ENCODE results near the gene GREM2.

The GREM2 gene

GRCh38 chr1:240579511-240579910 lies 32.4 kb downstream of the GREM2 start:
- Histone ChIP-seq H3K9ac (ENCODE audit: low read length) (no peak overlapping the region), H3K4me1 (ENCODE audit: control insufficient read depth, low read depth, low read length) (peaks cover 8% of the 10 kb centered on the region), H3K4me3 (ENCODE audit: low read length) (no peak overlapping the region), H3K9me3 (ENCODE audit: control insufficient read depth, low read depth, low read length) (no peaks in the 10 kb centered on the region), H3K27ac (ENCODE audit: low read length) (no peak overlapping the region), H3K27me3 (ENCODE audit: control insufficient read depth, insufficient read depth, low read length) (no peaks in the 10 kb centered on the region), H3K36me3 (ENCODE audit: control insufficient read depth, low read depth, low read length) (no peaks in the 10 kb centered on the region)

- Histone ChIP-seq H3K36me3 (ENCODE audit: control insufficient read depth, low read depth, low read length) (no peaks in the 10 kb centered on the region), H3K4me1 (ENCODE audit: control insufficient read depth, low read depth, low read length) (peaks cover 8% of the 10 kb centered on the region), H3K9me3 (ENCODE audit: control insufficient read depth, low read depth, low read length) (no peaks in the 10 kb centered on the region), H3K4me3 (ENCODE audit: low read length) (no peak overlapping the region), H3K27me3 (ENCODE audit: control insufficient read depth, insufficient read depth, low read length) (no peaks in the 10 kb centered on the region), H3K9ac (ENCODE audit: low read length) (no peak overlapping the region), H3K27ac (ENCODE audit: low read length) (no peak overlapping the region)
Observed at GRCh38 chr1:240577095-240577494, 34.9 kb downstream of the GREM2 start.

- no peaks in the 10 kb centered on the region for H3K9me3 ChIP-seq (ENCODE audit: control insufficient read depth, low read depth, low read length)
- H3K27me3 ChIP-seq (ENCODE audit: control insufficient read depth, insufficient read depth, low read length) = no peaks in the 10 kb centered on the region
- H3K4me1 ChIP-seq (ENCODE audit: control insufficient read depth, low read depth, low read length) = peaks cover 8% of the 10 kb centered on the region
- no peak overlapping the region for H3K4me3 ChIP-seq (ENCODE audit: low read length)
- H3K9ac ChIP-seq (ENCODE audit: low read length) = no peak overlapping the region
- no peaks in the 10 kb centered on the region for H3K36me3 ChIP-seq (ENCODE audit: control insufficient read depth, low read depth, low read length)
- H3K27ac ChIP-seq (ENCODE audit: low read length) = no peak overlapping the region
Observed at GRCh38 chr1:240575981-240576662, 35.8 kb downstream of the GREM2 start.

DNA sequence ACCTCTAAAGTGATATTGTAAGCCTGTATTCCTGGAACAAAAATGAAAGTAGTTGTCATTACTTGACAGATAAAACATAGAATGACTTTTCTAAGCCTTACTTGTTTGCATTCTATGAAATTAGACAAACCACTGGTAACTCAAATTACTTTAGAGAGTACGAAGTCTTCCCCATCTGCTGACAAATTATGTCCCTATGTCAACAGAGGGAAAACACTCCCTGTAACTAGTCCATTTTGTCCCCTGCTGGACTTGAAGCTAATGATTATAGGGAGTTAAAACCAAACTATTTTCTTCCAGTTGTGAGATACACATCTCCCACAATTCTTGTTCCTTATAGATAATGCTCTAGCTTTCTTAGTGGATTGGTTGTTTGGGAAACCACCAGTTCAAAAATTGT lies 39.6 kb downstream of the GREM2 start:
- Histone ChIP-seq H3K9ac (ENCODE audit: low read length) (no peak overlapping the region), H3K4me1 (ENCODE audit: control insufficient read depth, low read depth, low read length) (peaks cover 8% of the 10 kb centered on the region), H3K27me3 (ENCODE audit: control insufficient read depth, insufficient read depth, low read length) (no peaks in the 10 kb centered on the region), H3K27ac (ENCODE audit: low read length) (no peak overlapping the region), H3K4me3 (ENCODE audit: low read length) (no peak overlapping the region), H3K36me3 (ENCODE audit: control insufficient read depth, low read depth, low read length) (no peaks in the 10 kb centered on the region), H3K9me3 (ENCODE audit: control insufficient read depth, low read depth, low read length) (no peaks in the 10 kb centered on the region)

DNA sequence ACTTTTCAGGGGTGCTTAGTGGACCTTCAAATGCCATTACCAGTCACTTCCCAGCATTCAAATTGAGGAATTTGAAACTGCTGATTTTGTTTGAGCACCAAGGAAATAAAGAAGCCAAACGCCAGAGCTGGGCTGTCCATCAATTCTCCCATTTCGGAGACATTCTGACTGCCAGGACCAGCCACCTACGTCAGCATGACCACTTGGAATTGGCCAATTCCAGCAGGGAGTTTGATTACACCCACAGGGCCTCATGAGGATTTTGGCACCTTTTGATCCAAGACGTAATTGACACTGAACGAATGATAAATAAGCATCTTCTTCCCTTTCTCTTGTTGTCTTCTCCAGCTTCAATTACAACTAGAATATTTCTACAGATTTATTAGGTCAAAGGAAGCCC lies 40.2 kb downstream of the GREM2 start:
- H3K4me3 ChIP-seq (ENCODE audit: low read length) = no peak overlapping the region
- no peak overlapping the region for H3K27ac ChIP-seq (ENCODE audit: low read length)
- no peak overlapping the region for H3K9ac ChIP-seq (ENCODE audit: low read length)
- H3K27me3 ChIP-seq (ENCODE audit: control insufficient read depth, insufficient read depth, low read length) = no peaks in the 10 kb centered on the region
- H3K9me3 ChIP-seq (ENCODE audit: control insufficient read depth, low read depth, low read length) = no peaks in the 10 kb centered on the region
- peaks cover 8% of the 10 kb centered on the region for H3K4me1 ChIP-seq (ENCODE audit: control insufficient read depth, low read depth, low read length)
- H3K36me3 ChIP-seq (ENCODE audit: control insufficient read depth, low read depth, low read length) = no peaks in the 10 kb centered on the region

DNA sequence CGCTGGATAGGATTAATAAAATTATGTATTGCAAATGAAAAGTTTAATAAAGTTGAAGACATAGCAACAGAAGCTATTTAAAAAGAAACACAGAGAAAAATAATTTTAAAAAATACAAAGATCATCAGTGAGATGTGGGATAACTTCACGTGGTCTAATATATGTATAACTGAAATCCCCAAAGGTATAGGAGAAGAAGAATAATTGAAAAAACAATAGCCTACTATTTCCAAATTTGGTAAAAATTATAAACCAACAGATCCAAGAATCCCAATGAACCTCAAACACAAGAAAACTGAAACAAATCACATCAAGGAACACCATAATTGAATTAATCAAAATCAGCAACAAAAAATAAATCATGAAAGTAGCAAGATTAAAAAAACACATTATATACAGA lies 44.9 kb downstream of the GREM2 start:
- Histone ChIP-seq H3K4me1 (ENCODE audit: control insufficient read depth, low read depth, low read length) (no peaks in the 10 kb centered on the region), H3K27ac (ENCODE audit: low read length) (no peak overlapping the region), H3K4me3 (ENCODE audit: low read length) (no peak overlapping the region), H3K9me3 (ENCODE audit: control insufficient read depth, low read depth, low read length) (no peaks in the 10 kb centered on the region), H3K27me3 (ENCODE audit: control insufficient read depth, insufficient read depth, low read length) (no peaks in the 10 kb centered on the region), H3K36me3 (ENCODE audit: control insufficient read depth, low read depth, low read length) (no peaks in the 10 kb centered on the region), H3K9ac (ENCODE audit: low read length) (no peak overlapping the region)

- H3K36me3 ChIP-seq (ENCODE audit: control insufficient read depth, low read depth, low read length) = no peaks in the 10 kb centered on the region
- H3K27me3 ChIP-seq (ENCODE audit: control insufficient read depth, insufficient read depth, low read length) = no peaks in the 10 kb centered on the region
- H3K4me3 ChIP-seq (ENCODE audit: low read length) = no peak overlapping the region
- no peaks in the 10 kb centered on the region for H3K9me3 ChIP-seq (ENCODE audit: control insufficient read depth, low read depth, low read length)
- H3K4me1 ChIP-seq (ENCODE audit: control insufficient read depth, low read depth, low read length) = no peaks in the 10 kb centered on the region
- H3K27ac ChIP-seq (ENCODE audit: low read length) = no peak overlapping the region
- H3K9ac ChIP-seq (ENCODE audit: low read length) = no peak overlapping the region
Observed at GRCh38 chr1:240562779-240563178, 49.2 kb downstream of the GREM2 start.

DNA sequence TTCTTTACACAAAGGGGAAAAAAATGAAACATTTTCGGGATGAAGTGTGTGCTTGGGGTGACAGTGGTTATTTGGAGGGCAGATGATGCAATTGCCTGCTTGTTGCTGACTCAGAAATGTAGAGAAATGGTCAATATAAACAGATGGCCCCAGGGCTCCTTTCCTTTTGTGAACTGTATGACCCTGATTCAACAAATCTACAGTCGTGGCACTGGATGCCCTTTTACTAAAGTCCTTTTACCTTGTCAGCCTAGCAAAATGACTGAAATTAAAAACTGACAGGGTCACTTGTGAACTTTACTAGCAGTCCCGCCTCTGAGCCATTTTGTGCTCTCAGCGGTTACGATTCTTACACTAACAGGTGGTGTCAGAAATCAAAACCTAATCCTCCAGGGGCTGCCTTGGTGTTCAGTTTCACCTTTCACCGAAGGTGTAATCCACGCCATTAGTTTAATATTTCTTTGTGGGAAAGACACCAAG lies 49.8 kb downstream of the GREM2 start:
- H3K9ac ChIP-seq (ENCODE audit: low read length) = no peak overlapping the region
- H3K36me3 ChIP-seq (ENCODE audit: control insufficient read depth, low read depth, low read length) = no peaks in the 10 kb centered on the region
- H3K4me3 ChIP-seq (ENCODE audit: low read length) = no peak overlapping the region
- H3K27me3 ChIP-seq (ENCODE audit: control insufficient read depth, insufficient read depth, low read length) = no peaks in the 10 kb centered on the region
- H3K9me3 ChIP-seq (ENCODE audit: control insufficient read depth, low read depth, low read length) = no peaks in the 10 kb centered on the region
- H3K27ac ChIP-seq (ENCODE audit: low read length) = no peak overlapping the region
- no peaks in the 10 kb centered on the region for H3K4me1 ChIP-seq (ENCODE audit: control insufficient read depth, low read depth, low read length)

- Histone ChIP-seq H3K4me1 (ENCODE audit: control insufficient read depth, low read depth, low read length) (no peaks in the 10 kb centered on the region), H3K9ac (ENCODE audit: low read length) (no peak overlapping the region), H3K9me3 (ENCODE audit: control insufficient read depth, low read depth, low read length) (no peaks in the 10 kb centered on the region)
Observed at GRCh38 chr1:240559781-240560180, 52.2 kb downstream of the GREM2 start.

GRCh38 chr1:240555524-240555923 lies 56.4 kb downstream of the GREM2 start:
- H3K4me1 ChIP-seq (ENCODE audit: control insufficient read depth, low read depth, low read length) = no peaks in the 10 kb centered on the region
- H3K9me3 ChIP-seq (ENCODE audit: control insufficient read depth, low read depth, low read length) = no peaks in the 10 kb centered on the region
- H3K9ac ChIP-seq (ENCODE audit: low read length) = no peak overlapping the region
- no peaks in the 10 kb centered on the region for H3K36me3 ChIP-seq (ENCODE audit: control insufficient read depth, low read depth, low read length)
- no peak overlapping the region for H3K4me3 ChIP-seq (ENCODE audit: low read length)
- H3K27me3 ChIP-seq (ENCODE audit: control insufficient read depth, insufficient read depth, low read length) = no peaks in the 10 kb centered on the region
- no peak overlapping the region for H3K27ac ChIP-seq (ENCODE audit: low read length)

More at GRCh38 chr1:240559781-240560180, 52.2 kb downstream of the GREM2 start:
- Histone ChIP-seq H3K36me3 (ENCODE audit: control insufficient read depth, low read depth, low read length) (no peaks in the 10 kb centered on the region), H3K4me3 (ENCODE audit: low read length) (no peak overlapping the region), H3K27me3 (ENCODE audit: control insufficient read depth, insufficient read depth, low read length) (no peaks in the 10 kb centered on the region), H3K27ac (ENCODE audit: low read length) (no peak overlapping the region)

- H3K36me3 ChIP-seq (ENCODE audit: control insufficient read depth, low read depth, low read length) = no peaks in the 10 kb centered on the region
- H3K4me1 ChIP-seq (ENCODE audit: control insufficient read depth, low read depth, low read length) = no peaks in the 10 kb centered on the region
- no peaks in the 10 kb centered on the region for H3K27me3 ChIP-seq (ENCODE audit: control insufficient read depth, insufficient read depth, low read length)
- no peak overlapping the region for H3K27ac ChIP-seq (ENCODE audit: low read length)
- H3K9me3 ChIP-seq (ENCODE audit: control insufficient read depth, low read depth, low read length) = no peaks in the 10 kb centered on the region
- H3K9ac ChIP-seq (ENCODE audit: low read length) = no peak overlapping the region
- H3K4me3 ChIP-seq (ENCODE audit: low read length) = no peak overlapping the region
Observed at GRCh38 chr1:240553351-240553750, 58.6 kb downstream of the GREM2 start.

GRCh38 chr1:240539769-240540414 lies 72.1 kb downstream of the GREM2 start:
- Histone ChIP-seq H3K9me3 (ENCODE audit: control insufficient read depth, low read depth, low read length) (no peaks in the 10 kb centered on the region), H3K4me1 (ENCODE audit: control insufficient read depth, low read depth, low read length) (peaks cover 14% of the 10 kb centered on the region), H3K36me3 (ENCODE audit: control insufficient read depth, low read depth, low read length) (no peaks in the 10 kb centered on the region), H3K4me3 (ENCODE audit: low read length) (peak overlapping the region; percentile 26), H3K27ac (ENCODE audit: low read length) (no peak overlapping the region), H3K9ac (ENCODE audit: low read length) (no peak overlapping the region), H3K27me3 (ENCODE audit: control insufficient read depth, insufficient read depth, low read length) (no peaks in the 10 kb centered on the region)

Data from iPS-18a (cell line).